MM.1S (cell line): Measurements from ENCODE around the gene DNAH11.
A peak's percentile ranks its signal among the peaks of the same experiment; 100 is the strongest.

Experiments
- DNase-seq: peaks from one replicate; pipeline ENCODE4 v3.0.0-alpha.2; 2015
- H2AFZ ChIP-seq: fragments of 300-600 bp; sonication (generic); 2 replicates; pipeline ENCODE4 v1.6.0; 2016; ENCODE audit warnings: antibody characterized with exemption, low read length
- H3F3A ChIP-seq: fragments of 300-600 bp; sonication (generic); 2 replicates; pipeline ENCODE4 v1.6.1; 2016; ENCODE audit warnings: mild to moderate bottlenecking, antibody characterized with exemption, low read length, moderate library complexity, mixed read lengths; ENCODE audit not compliant: insufficient read depth
- H3K27ac ChIP-seq: fragments of 300-600 bp; sonication (generic); 2 replicates; pipeline ENCODE4 v1.5.1; 2016; ENCODE audit warnings: mild to moderate bottlenecking, low read length
- H3K27me3 ChIP-seq: fragments of 300-600 bp; sonication (generic); replicated peaks from 2 replicates; pipeline ENCODE4 v1.6.0; 2016; ENCODE audit warnings: low read length; ENCODE audit not compliant: insufficient read depth
- H3K36me3 ChIP-seq: fragments of 300-600 bp; sonication (generic); replicated peaks from 2 replicates; pipeline ENCODE4 v1.6.1; 2016; ENCODE audit warnings: mild to moderate bottlenecking, low read length, mixed read lengths; ENCODE audit not compliant: insufficient read depth
- H3K4me1 ChIP-seq: fragments of 300-600 bp; sonication (generic); 2 replicates; pipeline ENCODE4 v1.6.1; 2016; ENCODE audit warnings: low read length, mixed read lengths
- H3K4me2 ChIP-seq: fragments of 300-600 bp; sonication (generic); 2 replicates; pipeline ENCODE4 v1.6.0; 2016; ENCODE audit warnings: low read depth, low read length
- H3K4me3 ChIP-seq: fragments of 300-600 bp; sonication (generic); 2 replicates; pipeline ENCODE4 v1.5.1; 2016; ENCODE audit warnings: low read length, mixed read lengths
- H3K79me2 ChIP-seq: fragments of 300-600 bp; sonication (generic); 2 replicates; pipeline ENCODE4 v1.6.1; 2016; ENCODE audit warnings: mixed run types, low read length, mixed read lengths
- H3K9ac ChIP-seq: fragments of 300-600 bp; sonication (generic); 2 replicates; pipeline ENCODE4 v1.6.1; 2016; ENCODE audit warnings: low read length, mixed read lengths
- H3K9me2 ChIP-seq: fragments of 300-600 bp; sonication (generic); replicated peaks from 2 replicates; pipeline ENCODE4 v1.6.1; 2016; ENCODE audit warnings: mild to moderate bottlenecking, low read length, mixed read lengths; ENCODE audit not compliant: insufficient read depth
- H3K9me3 ChIP-seq: fragments of 300-600 bp; sonication (generic); replicated peaks from 2 replicates; pipeline ENCODE4 v1.6.1; 2016; ENCODE audit warnings: mild to moderate bottlenecking, low read length, mixed read lengths; ENCODE audit not compliant: insufficient read depth
- H4K20me1 ChIP-seq: fragments of 300-600 bp; sonication (generic); 2 replicates; pipeline ENCODE4 v1.6.1; 2016; ENCODE audit warnings: mild to moderate bottlenecking, low read length, moderate library complexity, mixed read lengths; ENCODE audit not compliant: insufficient read depth
- CTCF ChIP-seq: fragments of 300-600 bp; sonication (generic); IDR thresholded peaks from 2 replicates; pipeline ENCODE4 v1.5.1; 2016; ENCODE audit warnings: antibody characterized with exemption, low read length, mixed read lengths
- EZH2 ChIP-seq: fragments of 300-600 bp; sonication (generic); optimal IDR thresholded peaks from 2 replicates; pipeline ENCODE3; 2017; ENCODE audit warnings: low read depth, mild to moderate bottlenecking, antibody characterized with exemption, low read length, mixed read lengths
- EZH2phosphoT487 ChIP-seq: fragments of 300-600 bp; sonication (generic); IDR thresholded peaks from 2 replicates; pipeline ENCODE4 v1.6.1; 2018; ENCODE audit warnings: antibody characterized with exemption, low read length

The DNAH11 gene

DNA sequence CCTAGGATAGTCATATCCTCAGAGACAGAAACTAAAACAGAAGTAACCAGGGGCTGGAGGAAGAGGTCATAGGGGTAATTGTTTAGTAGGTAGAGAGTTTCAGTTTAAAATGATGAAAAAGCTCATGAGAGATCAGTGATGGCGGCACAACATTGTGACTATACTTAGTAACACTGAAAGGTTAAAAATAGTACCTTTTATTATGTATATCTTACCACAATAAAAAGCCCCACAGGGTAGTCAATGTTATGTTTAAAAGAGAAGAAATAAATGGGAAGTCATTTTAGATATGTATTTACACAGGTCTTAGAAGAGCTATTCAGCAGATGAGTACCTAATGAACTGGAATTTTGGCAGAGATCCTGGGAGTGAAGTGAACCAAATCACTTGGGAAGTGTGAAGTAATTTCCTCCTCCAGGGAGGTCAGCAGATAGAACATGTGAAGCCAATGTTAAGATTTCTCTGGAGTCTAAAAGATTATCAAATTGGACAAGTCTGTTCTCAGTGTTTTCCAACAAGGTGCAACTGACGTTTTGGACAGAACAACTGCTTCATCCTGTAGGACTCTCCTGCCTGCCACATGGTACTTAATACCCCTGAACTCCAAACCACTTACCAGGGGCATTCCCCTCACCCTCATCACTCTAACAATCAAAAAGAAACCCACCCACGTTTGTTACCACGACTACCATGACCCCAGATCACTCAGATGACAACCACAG is 396.5 kb downstream of the DNAH11 start:
- Histone ChIP-seq H3K27me3 (no peaks in the 10 kb centered on the region), H3K9me2 (no peaks in the 10 kb centered on the region), H3F3A (0 out of 2 replicates have a peak, but pooled peaks cover under 1% of the 10 kb centered on the region), H3K27ac (no peak overlapping the region; the same call in 1 of the 2 replicates), H4K20me1 (peaks cover 7% of the 10 kb centered on the region; the same call in 1 of the 2 replicates), H3K9ac (no peak overlapping the region), H3K4me3 (no peak overlapping the region), H2AFZ (no peak overlapping the region), H3K9me3 (no peaks in the 10 kb centered on the region), H3K36me3 (peaks cover 7% of the 10 kb centered on the region; the same call in 1 of the 2 replicates), H3K4me1 (0 out of 2 replicates have a peak, but pooled peaks cover 6% of the 10 kb centered on the region), H3K79me2 (peaks cover 99% of the 10 kb centered on the region), H3K4me2 (no peak overlapping the region)
- peak; percentile 41 for DNase-seq
- TF ChIP-seq EZH2 (no peak), EZH2phosphoT487 (no peak), CTCF (no peak)

- no peak overlapping the region; the same call in 1 of the 2 replicates for H3K27ac ChIP-seq
- TF ChIP-seq EZH2phosphoT487: no peak
- TF ChIP-seq CTCF: no peak
- TF ChIP-seq EZH2: no peak
- no peak overlapping the region for H3K4me2 ChIP-seq
Observed at GRCh38 chr7:21939858-21940372, 397.1 kb downstream of the DNAH11 start.

DNA sequence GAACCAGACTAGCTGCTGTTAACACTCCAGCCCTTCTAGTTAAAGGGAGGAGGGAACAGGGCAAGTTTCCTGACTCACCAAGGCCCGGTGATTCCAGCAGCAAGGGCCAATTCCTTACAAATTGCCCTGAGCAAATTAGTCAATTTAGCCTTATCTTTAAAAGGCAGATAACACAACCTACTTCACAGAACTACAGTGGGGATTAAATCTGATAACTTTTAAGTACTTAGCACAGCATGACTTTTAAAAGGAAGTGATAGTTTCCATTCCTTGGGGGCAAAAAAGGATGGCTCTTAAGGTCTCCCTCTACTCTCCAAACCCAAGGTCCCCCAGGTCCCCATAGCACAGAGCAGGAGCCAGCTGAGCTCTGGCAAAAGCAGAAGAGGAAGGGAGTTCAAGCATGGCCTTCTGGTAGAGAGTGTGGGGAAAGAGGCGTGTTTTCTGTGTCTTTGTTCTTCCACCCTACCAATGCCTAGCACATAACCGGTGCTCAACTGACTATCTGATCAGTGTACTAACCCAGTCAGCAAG is 398.8 kb downstream of the DNAH11 start:
- Histone ChIP-seq H3F3A (peaks cover 11% of the 10 kb centered on the region), H2AFZ (no peak overlapping the region), H3K9me2 (no peaks in the 10 kb centered on the region), H3K4me3 (no peak overlapping the region), H3K4me1 (peaks cover 10% of the 10 kb centered on the region; the same call in 1 of the 2 replicates), H4K20me1 (0 out of 2 replicates have a peak, but pooled peaks cover 4% of the 10 kb centered on the region), H3K9ac (no peak overlapping the region), H3K27me3 (no peaks in the 10 kb centered on the region), H3K9me3 (no peaks in the 10 kb centered on the region), H3K27ac (no peak overlapping the region), H3K4me2 (no peak overlapping the region), H3K36me3 (peaks cover 7% of the 10 kb centered on the region; the same call in 1 of the 2 replicates), H3K79me2 (peaks cover 78% of the 10 kb centered on the region)
- no peak for DNase-seq
- TF ChIP-seq EZH2phosphoT487: no peak

More at GRCh38 chr7:21939858-21940372, 397.1 kb downstream of the DNAH11 start:
- Histone ChIP-seq H3K9me2 (no peaks in the 10 kb centered on the region), H2AFZ (no peak overlapping the region), H3K9me3 (no peaks in the 10 kb centered on the region), H3K79me2 (peaks cover 95% of the 10 kb centered on the region), H3K4me3 (no peak overlapping the region), H3K4me1 (0 out of 2 replicates have a peak, but pooled peaks cover 6% of the 10 kb centered on the region), H4K20me1 (peaks cover 4% of the 10 kb centered on the region; the same call in 1 of the 2 replicates), H3K9ac (no peak overlapping the region), H3F3A (peaks cover 7% of the 10 kb centered on the region), H3K27me3 (no peaks in the 10 kb centered on the region), H3K36me3 (peaks cover 7% of the 10 kb centered on the region; the same call in 1 of the 2 replicates)
- DNase-seq: no peak
